Uterus (tissue), 4 donors: Measurements from ENCODE around the gene CNOT9. TPM values are rescaled to one million over a fixed set of nuclear protein-coding genes. Genes with fewer than 3 reads are reported as not detected.
"Not testable (repeated sequence)": the region's sequence is repeated elsewhere in the genome, so short reads cannot be mapped to it uniquely, and the experiment has no call there.

ENCODE experiments used
- DNase-seq, 2 donors: peaks; one replicate each; pipeline ENCODE4 v3.0.0-alpha.2; 2019 to 2020
- H3K27ac ChIP-seq, 2 donors: fragments of 200-600 bp; sonication (generic); 1 replicate in 1 of 2; 2 replicates in 1 of 2; pipeline ENCODE4 v1.5.1; 2016 to 2018
- H3K27me3 ChIP-seq, 2 donors: fragments of 200-600 bp; sonication (generic); one replicate each; pipeline ENCODE4 v1.5.1; 2018 to 2019; ENCODE audit warnings: control low read depth in 1 of 2
- H3K36me3 ChIP-seq, 2 donors: fragments of 200-600 bp; sonication (generic); one replicate each; pipeline ENCODE4 v1.5.1; 2019; ENCODE audit warnings: control low read depth in 1 of 2
- H3K4me1 ChIP-seq, 2 donors: fragments of 200-600 bp; sonication (generic); one replicate each; pipeline ENCODE4 v1.5.1; 2018 to 2019; ENCODE audit warnings: control low read depth in 1 of 2
- H3K4me3 ChIP-seq, 2 donors: fragments of 200-600 bp; sonication (generic); 1 replicate in 1 of 2; 2 replicates in 1 of 2; pipeline ENCODE4 v1.5.1; 2018 to 2019; ENCODE audit warnings: mild to moderate bottlenecking in 1 of 2
- H3K9me3 ChIP-seq, 2 donors: fragments of 200-600 bp; sonication (generic); one replicate each; pipeline ENCODE4 v1.5.1; 2019; ENCODE audit warnings: control low read depth in 1 of 2
- POLR2A ChIP-seq, 2 donors: fragments of 450-650 bp; IDR thresholded peaks; one replicate each; pipeline ENCODE4 v1.6.1; 2016; ENCODE audit warnings: antibody characterized with exemption in 2 of 2, mild to moderate bottlenecking in 1 of 2, moderate library complexity in 1 of 2
- intact Hi-C: fragments of 100-400 bp; cut with DNase I; formaldehyde crosslinking; loops from one replicate; pipeline ENCODE4 v1.15.1; 2023; ENCODE audit warnings: low total_unique reads
- total RNA-seq, 4 donors: library from RNA; depleted of rRNA in 3 of 4; stranded (reverse); fragments of >200 nt in 3 of 4; gene quantifications; one replicate each; pipeline versions ENCODE4 v1.1.0 to v1.2.4, GENCODE V29; 2014 to 2023
- TF ChIP-seq, protein P1 (sequence below), 4 experiments: fragments of 200-600 bp in 2 of 4; fragments of 450-650 bp in 2 of 4; sonication (generic) in 2 of 4; IDR thresholded peaks; one replicate each; pipeline ENCODE4 v1.5.1; 2016 to 2019; ENCODE audit warnings: antibody characterized with exemption in 4 of 4, mild to moderate bottlenecking in 2 of 4, moderate library complexity in 1 of 4
- donor health status: DM: yes; HTN: yes; CAD: no.

Gene CNOT9, protein sequence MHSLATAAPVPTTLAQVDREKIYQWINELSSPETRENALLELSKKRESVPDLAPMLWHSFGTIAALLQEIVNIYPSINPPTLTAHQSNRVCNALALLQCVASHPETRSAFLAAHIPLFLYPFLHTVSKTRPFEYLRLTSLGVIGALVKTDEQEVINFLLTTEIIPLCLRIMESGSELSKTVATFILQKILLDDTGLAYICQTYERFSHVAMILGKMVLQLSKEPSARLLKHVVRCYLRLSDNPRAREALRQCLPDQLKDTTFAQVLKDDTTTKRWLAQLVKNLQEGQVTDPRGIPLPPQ
- 10 to 100 TPM; 42.1 to 78.2 (median 51.2) TPM for total RNA-seq

DNA sequence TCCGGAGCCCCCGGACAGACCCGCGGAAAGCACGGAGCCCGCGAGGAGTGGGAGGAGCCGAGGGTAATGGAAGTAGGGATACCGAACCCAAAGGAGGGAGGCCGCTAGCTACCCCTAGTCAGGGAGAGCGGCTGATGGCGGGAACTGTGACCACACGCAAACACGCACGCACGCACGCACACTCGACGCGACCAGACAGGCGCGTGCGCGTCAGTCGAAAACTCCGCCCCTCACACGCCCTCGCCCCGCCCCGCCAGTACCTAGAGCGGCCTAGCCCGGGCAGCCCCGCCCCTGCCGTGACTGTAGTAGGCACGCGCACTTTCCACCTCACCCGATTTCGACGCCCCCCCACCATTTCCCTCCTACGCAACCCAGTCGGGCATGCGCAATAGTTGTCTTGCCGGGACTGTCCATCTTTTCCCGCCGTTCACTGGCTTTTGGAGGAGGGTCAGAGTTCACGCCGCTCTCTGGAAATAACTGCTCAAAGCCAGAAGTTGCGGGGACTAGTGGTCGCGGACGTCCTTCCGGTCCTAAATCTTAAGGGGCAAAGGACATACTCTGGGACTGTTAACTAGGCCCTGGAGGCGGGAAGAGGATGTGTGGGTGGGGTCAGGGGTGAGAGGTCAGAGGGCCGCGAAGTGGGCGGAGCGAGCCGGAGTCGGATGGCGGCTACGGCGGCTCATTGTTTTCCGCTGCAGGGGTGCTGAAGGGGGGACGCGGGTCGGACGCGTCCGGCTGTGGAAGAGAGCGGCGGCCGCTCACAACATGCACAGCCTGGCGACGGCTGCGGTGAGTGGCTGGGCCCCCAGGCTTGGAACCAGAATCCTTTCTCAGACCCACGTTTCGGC, at the start of gene CNOT9, which contains the start of gene USP37:
CNOT9 (plus strand) TSS at position 650 of the 848 bp plus-strand sequence; CDS start at position 766, 116 bp downstream.
USP37 (minus strand) TSS at position 162 of the 848 bp plus-strand sequence. CDS start 9,698 bp downstream, outside the sequence.
- Histone ChIP-seq H3K27me3 (no peaks in the 10 kb centered on the region), H3K9me3 (no peaks in the 10 kb centered on the region), H3K4me1 (peaks cover 0 to 13% of the 10 kb centered on the region in 2 donors), H3K4me3 (peak within 1 kb of the TSS; percentile 63 to 95), H3K27ac (peak within 1 kb of the TSS; percentile 92 to 94), H3K36me3 (no peaks in the 10 kb centered on the region)
- TF ChIP-seq POLR2A (IDR thresholded peaks at IDR 0.05), result peak; percentile 74 to 82
- TF ChIP-seq, protein P1, sequence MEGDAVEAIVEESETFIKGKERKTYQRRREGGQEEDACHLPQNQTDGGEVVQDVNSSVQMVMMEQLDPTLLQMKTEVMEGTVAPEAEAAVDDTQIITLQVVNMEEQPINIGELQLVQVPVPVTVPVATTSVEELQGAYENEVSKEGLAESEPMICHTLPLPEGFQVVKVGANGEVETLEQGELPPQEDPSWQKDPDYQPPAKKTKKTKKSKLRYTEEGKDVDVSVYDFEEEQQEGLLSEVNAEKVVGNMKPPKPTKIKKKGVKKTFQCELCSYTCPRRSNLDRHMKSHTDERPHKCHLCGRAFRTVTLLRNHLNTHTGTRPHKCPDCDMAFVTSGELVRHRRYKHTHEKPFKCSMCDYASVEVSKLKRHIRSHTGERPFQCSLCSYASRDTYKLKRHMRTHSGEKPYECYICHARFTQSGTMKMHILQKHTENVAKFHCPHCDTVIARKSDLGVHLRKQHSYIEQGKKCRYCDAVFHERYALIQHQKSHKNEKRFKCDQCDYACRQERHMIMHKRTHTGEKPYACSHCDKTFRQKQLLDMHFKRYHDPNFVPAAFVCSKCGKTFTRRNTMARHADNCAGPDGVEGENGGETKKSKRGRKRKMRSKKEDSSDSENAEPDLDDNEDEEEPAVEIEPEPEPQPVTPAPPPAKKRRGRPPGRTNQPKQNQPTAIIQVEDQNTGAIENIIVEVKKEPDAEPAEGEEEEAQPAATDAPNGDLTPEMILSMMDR (IDR thresholded peaks at IDR 0.05), result peak in 2 of 4 experiments; percentile 7 to 15
- peak; percentile 100 for DNase-seq
- intact Hi-C loops, result no loop called here

DNA sequence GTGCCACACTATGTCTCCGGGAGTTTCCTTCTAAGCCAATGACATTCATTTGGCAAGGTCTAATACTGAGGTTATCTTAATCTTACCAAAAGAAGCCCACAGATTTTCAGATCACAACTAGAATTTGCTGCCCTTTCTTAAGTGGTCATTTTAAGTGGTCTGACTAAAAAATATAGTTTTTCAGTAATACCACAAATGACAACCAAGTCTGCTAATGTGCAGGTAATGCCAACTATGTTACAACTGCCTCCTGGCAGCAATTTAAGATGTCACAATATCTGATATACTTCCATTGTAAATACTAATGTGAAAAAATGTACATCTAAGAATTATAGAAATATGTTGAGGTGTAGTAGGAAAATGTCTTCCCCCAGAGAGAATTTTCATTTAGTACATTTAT, 49.8 kb upstream of the CNOT9 start:
- intact Hi-C loops, result no loop called here
- TF ChIP-seq, protein P1 (IDR thresholded peaks at IDR 0.05), result no peak
- TF ChIP-seq POLR2A (IDR thresholded peaks at IDR 0.05), result no peak
- Histone ChIP-seq H3K36me3 (no peaks in the 10 kb centered on the region), H3K4me1 (no peaks in the 10 kb centered on the region), H3K4me3 (no peak overlapping the region), H3K9me3 (no peaks in the 10 kb centered on the region), H3K27me3 (no peaks in the 10 kb centered on the region), H3K27ac (no peak overlapping the region)
- no peak for DNase-seq

DNA sequence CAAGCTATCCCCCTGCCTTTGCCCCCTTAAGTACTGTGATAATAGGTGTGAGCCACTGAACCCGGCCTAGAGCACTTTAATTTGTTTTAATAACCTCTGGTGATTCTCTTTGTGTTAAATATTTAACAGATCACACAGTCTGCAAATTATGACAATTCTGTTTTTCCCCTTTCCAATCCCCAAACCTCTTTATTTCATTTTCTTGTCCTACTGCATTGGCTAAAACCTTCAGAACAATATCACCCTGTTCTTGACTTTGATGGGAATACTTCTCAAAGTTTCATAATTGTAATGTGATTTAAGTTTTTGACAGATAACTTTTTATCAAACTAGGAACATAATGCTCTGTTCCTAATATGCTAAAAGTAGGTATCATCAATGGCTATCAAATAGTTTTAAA, 45.0 kb upstream of the CNOT9 start:
- no peak for DNase-seq
- Histone ChIP-seq H3K9me3 (no peaks in the 10 kb centered on the region), H3K4me3 (no peak overlapping the region), H3K4me1 (no peaks in the 10 kb centered on the region), H3K27me3 (no peaks in the 10 kb centered on the region), H3K36me3 (no peaks in the 10 kb centered on the region), H3K27ac (no peak overlapping the region)
- no peak for TF ChIP-seq POLR2A (IDR thresholded peaks at IDR 0.05)
- TF ChIP-seq, protein P1 (IDR thresholded peaks at IDR 0.05), result no peak
- intact Hi-C loops, result no loop called here

DNA sequence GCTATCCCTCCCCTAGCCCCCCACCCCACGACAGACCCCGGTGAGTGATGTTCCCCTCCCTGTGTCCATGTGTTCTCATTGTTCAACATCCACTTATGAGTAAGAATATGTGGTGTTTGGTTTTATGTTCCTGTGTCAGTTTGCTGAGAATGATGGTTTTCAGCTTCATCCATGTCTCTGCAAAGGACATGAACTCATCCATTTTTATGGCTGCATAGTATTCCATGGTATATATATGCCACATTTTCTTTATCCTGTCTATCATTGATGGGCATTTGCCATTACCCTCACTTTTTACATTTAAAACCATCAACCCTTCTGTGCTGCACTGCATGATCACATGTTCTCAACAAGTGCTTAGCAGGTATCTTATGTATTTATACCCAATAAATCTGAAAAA, 40.2 kb upstream of the CNOT9 start:
- DNase-seq, H3K9me3 ChIP-seq, H3K36me3 ChIP-seq, intact Hi-C loops, H3K27ac ChIP-seq, H3K4me1 ChIP-seq, H3K4me3 ChIP-seq, H3K27me3 ChIP-seq: not testable (repeated sequence)

DNA sequence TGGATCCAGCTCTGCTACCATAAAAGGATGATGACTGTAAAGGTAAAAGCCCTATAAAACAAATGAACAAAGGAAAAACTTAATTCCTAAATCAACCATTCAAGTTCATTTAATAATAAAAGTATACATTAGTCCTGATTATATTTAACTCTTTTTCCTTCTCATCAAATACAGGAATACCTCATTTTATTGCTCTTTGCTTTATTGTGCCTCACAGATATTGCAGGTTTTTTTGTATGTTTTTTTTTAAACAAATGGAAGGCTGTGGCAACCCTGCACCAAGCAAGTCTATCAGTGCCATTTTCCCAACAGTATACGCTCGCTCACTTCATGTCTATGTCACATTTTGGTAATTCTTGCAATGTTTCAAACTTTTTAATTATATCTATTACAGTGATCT, 38.6 kb upstream of the CNOT9 start:
- intact Hi-C loops, result no loop called here
- no peaks in the 10 kb centered on the region for H3K36me3 ChIP-seq

More for the DNA sequence above, 38.6 kb upstream of the CNOT9 start:
- H3K4me3 ChIP-seq, result no peak overlapping the region
- no peaks in the 10 kb centered on the region for H3K9me3 ChIP-seq
- TF ChIP-seq POLR2A (IDR thresholded peaks at IDR 0.05), result no peak
- no peaks in the 10 kb centered on the region for H3K27me3 ChIP-seq
- H3K4me1 ChIP-seq, result no peaks in the 10 kb centered on the region
- no peak overlapping the region for H3K27ac ChIP-seq
- no peak for DNase-seq
